GM23248 (cell line): ENCODE measurements around the gene C1orf35.

ENCODE experiments used
- EZH2 ChIP-seq: fragments of 200-600 bp; sonication (generic); IDR thresholded peaks from 2 replicates; pipeline ENCODE4 v1.6.1; 2018; ENCODE audit warnings: antibody characterized with exemption, mild to moderate bottlenecking; ENCODE audit not compliant: insufficient read depth, poor library complexity, severe bottlenecking
- EZH2phosphoT487 ChIP-seq: fragments of 200-600 bp; sonication (generic); IDR thresholded peaks from 2 replicates; pipeline ENCODE4 v1.6.1; 2018; ENCODE audit warnings: antibody characterized with exemption, moderate library complexity, mild to moderate bottlenecking, low read depth; ENCODE audit not compliant: insufficient read depth

DNA sequence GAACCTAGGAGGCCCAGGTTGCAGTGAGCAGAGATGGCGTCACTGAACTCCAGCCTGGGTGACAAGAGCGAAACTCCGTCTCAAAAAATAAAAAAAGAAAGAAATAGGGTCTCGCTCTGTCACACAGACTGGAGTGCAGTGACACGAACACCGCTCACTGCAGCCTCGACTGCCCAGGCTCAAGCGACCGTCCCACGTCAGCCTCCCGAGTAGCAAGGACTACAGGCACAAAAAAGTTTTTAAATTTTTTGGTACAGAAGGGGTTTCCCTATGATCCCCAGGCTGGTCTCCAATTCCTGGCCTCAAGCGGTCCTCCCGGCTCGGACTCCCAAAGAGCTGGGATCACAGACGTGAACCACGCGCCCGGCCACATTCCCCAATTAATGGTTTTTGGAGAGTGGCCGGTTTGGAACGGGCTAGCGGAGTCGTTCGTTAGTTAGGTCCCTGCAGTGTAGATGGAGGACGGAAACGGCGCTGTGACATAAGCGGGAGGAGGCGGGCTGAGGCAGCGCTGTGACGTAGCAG is 36.3 kb upstream of the C1orf35 start:
- TF ChIP-seq EZH2phosphoT487 (no peak), EZH2 (no peak)
